Fibroblast of gingiva (primary cell): Measurements from ENCODE around the gene ELOF1.
"Not testable (repeated sequence)": the region's sequence is repeated elsewhere in the genome, so short reads cannot be mapped to it uniquely, and the experiment has no call there.

Experiments used
- DNase-seq: peaks from one replicate; pipeline ENCODE4 v3.0.0-alpha.2; 2011; ENCODE audit warnings: low read depth

The ELOF1 gene

DNA sequence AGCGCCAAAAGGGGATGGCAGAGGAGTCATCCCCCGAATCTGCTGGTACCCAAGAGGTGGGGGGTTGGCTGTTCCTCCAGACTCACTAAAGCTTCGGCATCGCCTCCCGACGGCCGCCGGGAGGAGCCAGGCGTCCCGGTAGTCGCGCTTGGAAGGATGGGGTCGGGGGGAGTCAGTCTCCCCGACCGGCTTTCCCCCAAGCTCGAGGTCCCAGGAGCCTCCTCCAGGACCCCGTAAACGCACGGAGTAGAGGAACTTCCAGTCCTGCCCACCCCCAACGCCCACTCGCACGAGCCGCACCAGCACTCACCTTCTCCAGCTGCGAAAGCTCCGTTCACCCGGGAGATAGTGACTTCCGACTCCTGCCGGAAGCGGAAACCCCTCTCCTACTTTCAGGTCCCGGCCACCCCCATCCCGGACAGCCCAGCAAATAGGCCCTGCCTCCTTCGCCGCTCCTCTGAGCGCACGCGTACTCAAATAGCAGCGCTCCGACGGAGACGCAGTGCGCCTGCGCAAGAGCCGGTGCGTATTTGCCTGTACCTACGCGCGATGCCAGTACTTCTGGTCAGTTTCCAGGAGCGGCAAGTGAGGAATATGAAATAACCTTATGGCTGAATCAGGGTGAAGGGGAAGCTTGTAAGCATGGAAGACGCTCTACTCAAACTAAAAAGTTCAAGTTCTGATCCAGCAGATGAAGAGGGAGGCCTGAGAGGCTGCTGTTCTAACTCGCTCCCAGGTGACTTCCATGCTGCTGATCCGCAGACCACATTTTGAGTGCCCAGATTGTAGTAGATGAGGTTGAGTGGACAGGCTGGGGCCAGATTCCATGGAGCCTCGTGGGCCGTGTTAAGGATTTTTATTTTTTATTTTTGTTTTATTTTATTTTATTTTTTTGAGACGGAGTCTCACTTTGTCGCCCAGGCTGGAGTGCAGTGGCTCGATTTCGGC lies at the start of gene ELOF1:
Gene ELOF1, minus strand, starts transcription at position 350 of the 948 bp plus-strand sequence. CDS start 4,883 bp downstream, outside the sequence.
- DNase-seq: peak; percentile 96

DNA sequence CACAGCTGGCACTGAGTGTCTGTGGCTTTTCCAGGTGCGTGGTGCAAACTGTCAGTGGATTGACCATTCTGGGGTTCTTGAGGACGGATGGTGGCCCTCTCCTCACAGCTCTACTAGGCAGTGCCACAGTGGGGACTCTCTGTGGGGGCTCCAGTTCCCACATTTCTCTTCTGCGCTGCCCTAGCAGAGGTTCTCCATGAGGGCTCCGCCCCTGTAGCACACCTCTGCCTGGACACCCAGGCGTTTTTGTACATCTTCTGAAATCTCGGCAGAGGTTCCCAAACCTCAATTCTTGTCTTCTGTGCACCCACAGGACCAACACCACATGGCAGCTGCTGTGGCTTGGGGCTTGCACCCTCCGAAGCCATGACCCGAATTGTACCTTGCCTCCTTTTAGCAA lies 47.5 kb upstream of the ELOF1 start:
- DNase-seq: no peak

DNA sequence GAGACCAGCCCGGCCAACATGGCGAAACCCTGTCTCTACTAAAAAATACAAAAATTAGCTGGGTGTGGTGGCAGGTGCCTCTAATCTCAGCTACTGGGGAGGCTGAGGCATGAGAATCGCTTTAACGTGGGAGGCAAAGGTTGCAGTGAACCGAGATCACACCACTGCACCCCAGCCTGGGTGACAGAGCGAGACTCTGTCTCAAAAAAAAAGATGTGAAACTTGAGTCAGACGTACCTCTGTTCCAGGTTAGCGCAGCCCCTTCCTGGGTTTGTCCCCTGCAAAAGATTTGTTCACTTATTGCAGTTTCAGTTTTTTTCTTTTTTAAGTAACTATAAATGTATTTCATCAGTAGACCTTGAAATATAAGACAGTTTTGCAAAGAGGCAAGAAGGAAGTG lies 40.7 kb upstream of the ELOF1 start:
- DNase-seq: not testable (repeated sequence)

DNA sequence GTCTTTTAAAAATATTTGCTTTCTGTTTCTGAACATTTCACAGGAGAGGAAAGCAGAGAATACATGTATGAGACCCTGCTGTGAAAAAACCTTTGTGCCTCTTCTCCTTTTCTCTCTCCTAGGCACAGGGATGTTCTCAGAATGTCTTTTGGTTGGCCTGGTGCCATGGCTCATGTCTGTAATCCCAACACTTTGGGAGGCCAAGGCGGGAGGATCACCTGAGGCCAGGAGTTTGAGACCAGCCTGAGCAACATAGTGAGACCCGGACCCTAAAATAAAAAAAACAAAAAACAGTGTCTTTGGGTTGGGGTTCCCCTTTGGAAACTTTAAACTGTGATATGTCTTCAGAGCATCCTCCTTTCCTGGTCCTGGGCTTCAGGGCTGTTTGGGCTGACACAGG lies 39.7 kb upstream of the ELOF1 start:
- no peak for DNase-seq

DNA sequence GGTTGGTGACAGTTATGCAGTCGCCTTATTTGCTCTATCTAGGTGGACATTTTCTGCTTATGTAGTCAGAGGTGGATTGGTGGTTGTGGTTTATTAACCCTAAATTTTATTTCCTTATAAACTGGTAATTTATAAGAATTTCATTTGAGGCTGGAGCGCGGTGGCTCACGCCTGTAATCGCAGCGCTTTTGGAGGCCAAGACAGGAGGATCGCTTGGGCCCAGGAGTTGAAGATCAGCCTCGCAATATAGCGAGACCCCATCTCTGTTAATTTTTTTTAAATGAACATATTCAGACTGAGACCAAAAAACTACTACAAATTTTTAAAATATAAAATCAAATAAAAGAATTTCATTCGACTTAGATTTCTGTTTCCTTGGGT lies 39.1 kb upstream of the ELOF1 start:
- DNase-seq: no peak

DNA sequence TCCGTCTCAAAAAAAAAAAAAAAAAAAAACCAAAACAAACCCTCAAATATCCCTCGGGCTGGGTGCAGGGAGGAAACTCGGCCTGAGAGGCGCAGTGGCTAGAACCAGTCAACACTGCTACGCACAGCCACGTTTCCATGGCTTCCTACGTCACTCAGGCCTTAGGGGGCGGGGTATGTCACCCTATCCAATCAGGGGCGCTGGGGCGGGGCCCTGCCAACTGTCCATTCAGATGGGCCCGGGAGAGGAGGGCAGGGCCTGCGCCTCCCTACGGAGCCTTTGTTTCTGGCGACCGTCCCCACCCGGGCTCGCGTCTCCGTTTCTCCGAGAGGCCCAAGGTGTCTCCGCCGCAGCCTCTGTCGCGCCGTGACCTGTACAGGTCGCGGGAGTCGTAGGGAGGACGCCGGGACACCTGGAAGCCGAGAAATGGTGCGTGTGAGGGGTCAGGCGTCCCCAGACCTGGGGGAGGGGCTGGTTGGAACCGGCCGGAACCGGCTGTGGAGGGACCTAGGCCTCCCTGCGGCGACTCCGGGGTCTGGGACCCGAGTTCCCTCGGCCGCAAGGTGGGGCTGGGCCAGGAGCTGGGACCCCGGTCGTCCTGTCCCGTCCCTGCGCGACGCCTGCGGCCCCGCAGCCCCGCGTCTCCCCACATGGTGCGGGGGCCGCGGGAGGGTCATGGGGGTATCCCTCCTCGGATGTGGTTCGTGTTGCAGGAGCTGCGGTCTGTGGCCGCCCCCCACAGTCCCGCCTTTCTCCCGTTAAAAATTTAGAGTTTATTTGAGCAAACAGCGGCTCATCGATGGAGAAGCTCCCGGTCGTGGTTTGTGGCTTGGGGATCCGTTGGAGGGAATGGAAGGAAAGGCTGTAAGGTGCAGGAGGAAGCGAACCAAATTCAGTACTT lies 38.4 kb upstream of the ELOF1 start, which contains the start of gene ZNF627:
Gene ZNF627, plus strand, starts transcription at position 282 of the 901 bp plus-strand sequence. Its CDS starts 145 bp downstream, at position 427.
- peak; percentile 97 for DNase-seq

DNA sequence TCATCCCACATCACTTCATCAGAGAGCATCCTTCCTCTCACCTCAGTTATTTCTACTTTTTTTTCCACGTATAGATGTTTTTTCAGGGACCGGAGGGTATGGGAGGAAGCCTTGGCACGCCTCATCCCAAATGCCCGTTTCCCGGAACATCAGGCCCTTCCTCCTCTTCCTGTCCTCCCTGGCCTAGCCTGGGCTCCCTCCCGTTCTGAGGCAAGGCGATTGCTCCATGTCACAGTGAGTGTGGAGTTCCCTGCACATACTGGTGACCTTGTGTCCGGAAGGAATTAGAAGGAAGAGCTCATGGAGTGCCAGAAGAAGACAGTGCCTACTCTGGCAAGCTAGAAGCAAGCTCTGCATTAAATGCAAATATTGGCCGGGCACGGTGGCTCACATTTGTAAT lies 37.1 kb upstream of the ELOF1 start:
- no peak for DNase-seq

DNA sequence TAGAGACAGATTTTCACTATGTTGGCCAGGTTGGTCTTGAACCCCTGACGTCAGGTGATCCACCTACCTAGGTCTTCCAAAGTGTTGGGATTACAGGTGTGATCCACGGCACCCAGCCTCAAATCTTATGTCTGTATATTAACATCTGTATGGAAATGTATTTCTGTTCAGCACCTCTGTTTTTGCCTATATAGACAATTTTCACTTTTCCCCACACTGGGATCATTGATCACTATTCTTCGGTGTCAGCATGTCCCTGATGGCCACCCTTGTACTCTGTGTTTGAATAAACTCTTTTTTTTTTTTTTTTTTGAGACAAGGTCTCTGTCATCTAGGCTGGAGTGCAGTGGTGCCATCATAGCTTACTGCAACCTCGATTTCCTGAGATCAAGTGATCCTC lies 35.1 kb upstream of the ELOF1 start:
- no peak for DNase-seq

DNA sequence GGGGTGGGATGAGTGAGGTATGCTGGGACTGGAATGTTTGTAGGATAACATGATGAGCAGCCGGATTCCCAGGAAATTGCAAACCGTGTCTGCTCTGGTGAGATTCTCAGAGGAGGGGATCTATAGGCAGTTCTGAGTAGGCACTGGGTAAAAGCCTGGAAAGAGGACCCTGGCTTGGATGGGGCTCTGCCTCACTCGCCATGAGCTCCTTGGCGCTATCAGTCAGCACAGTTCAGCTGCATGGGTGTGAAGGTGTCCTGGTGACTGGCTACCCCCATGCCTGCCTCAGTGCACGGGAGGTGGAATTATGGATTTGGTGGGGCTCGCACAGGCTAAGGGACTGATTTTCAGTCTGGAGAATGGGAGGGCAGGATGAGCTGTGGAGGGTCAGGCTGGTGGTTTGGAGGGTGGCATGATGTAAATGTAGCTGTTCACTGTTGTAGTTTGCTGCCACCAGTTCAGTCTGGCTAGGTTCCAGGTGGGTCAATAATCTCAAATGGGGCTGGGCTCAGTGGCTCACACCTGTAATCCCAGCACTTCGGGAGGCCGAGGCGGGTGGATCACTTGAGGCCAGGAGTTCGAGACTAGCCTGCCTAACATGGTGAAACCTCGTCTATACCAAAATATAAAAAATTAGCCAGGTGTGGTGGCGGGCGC lies 29.1 kb upstream of the ELOF1 start:
- no peak for DNase-seq

DNA sequence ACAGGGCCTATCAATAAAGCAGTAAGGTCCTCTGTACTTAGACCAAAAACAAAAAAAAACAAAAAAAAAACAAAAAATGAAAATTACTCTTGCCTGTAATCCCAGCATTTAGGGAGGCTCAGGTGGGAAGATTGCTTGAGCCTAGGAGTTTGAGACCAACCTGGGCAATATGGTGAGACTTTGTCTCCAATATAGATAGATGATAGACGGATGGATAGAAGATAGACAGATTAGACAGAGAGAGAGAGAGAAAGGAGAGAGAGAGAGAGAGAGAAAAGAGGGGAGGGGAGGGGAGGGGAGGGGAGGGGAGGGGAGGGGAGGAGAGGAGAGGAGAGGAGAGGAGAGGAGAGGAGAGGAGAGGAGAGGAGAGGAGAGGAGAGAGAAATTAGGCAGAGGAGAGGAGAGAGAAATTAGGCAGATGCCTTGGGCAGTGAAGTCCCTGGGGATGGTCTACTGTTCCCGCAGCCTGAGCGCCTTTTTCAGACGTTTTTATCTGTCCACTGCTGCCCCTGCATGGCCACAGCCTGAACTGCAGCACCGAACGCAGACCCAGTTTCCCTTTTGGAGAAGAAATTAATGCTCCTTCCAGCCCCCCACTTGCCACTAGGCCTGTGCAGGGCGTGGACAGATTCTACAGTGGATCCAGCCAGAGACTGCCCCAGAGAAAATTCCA lies 28.4 kb upstream of the ELOF1 start:
- peak; percentile 62 for DNase-seq

DNA sequence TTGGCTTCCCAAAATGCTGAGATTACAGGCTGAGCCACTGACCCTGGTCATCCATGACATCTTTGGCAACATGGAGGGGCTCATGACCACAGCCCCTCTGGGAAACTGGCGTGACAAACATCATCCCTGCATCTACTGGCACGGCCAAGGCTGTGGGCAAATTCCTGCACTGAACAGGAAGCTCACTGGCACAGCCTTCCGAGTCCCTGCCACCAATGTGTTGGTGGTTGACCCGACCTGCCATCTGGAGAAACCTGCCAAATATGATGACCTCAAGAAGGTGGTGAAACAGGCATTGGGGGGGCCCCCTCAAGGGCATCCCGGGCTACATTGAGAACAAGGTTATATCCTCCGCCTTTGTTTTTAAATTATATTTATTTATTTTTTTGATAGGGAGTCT lies 27.3 kb upstream of the ELOF1 start:
- DNase-seq: no peak

DNA sequence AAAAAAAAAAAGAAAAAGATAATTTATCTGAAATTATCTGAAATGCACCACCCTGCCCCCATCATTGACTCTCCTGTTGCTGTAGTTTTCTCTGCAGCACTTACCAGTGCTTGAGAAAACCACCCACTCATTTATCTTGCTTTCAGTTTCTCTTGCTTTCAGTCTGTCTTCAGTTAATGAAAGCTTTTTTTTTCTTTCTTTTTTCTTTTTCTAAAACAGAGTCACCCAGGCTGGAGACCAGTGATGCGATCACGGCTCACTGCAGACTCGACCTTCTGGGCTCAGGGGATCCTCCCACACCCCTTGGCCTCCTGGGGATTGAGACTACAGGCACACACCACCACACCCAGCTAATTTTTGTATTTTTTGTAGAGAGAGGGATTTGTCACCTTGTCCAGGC lies 22.7 kb upstream of the ELOF1 start:
- no peak for DNase-seq

DNA sequence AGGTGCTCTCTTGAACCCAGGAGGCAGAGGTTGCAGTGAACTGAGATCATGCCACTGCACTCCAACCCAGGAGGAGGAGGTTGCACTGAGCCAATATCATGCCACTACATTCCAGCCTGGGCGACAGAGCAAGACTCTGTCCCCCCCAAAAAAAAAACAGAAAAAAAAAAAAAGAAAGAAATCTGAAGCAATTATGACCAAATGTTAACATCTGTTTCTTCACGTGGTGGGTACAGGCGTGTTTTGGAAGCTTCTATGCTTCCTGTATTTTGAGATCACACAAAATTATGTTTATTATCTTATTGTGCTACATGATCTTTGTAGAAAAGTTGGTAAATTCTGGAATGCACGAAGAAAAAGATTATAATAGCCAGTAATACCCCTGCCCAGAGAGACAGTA lies 21.1 kb upstream of the ELOF1 start:
- no peak for DNase-seq

DNA sequence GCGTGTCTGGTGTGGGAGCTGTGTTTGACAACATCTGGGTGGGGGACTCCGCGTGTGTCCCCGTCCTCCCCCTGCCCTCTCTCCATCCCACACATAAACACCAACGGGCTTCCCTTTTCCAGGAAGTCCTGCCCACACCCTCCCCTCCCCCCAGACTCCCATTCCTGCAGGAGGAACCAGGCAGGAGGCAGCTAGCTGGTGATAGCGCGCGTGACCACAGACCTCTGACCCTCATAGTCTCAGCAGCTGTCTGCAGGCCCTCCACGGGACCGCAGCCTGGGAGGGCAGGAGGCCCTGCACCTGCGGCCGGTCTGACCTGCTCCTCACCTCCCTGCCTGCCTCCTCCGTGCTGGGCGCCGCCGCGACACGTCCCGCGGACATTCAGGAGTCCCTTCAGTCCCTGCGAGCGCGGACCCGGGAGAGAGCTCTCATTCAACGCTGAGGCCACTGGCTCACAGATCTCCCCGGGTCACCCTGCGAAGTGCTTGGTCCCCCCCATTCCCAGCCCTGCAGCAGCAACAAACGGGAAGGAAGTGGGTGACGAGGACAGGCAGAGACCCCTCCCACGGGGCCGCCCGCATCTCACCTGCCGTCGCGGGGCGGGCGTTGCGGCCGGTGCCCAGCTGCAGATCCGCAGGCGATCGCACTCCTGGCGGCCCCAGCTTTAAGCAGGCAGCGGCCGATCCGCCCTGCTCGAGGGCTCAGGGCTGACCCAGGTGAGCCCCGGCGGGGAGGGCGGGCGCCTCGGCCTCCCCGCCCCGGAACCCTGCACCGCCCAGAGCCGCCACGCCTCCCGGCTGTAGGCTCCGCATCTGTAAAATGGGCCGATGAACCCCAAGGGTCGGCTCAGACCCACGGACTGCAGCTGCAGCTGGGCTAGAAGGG lies 19.5 kb upstream of the ELOF1 start:
- no peak for DNase-seq

DNA sequence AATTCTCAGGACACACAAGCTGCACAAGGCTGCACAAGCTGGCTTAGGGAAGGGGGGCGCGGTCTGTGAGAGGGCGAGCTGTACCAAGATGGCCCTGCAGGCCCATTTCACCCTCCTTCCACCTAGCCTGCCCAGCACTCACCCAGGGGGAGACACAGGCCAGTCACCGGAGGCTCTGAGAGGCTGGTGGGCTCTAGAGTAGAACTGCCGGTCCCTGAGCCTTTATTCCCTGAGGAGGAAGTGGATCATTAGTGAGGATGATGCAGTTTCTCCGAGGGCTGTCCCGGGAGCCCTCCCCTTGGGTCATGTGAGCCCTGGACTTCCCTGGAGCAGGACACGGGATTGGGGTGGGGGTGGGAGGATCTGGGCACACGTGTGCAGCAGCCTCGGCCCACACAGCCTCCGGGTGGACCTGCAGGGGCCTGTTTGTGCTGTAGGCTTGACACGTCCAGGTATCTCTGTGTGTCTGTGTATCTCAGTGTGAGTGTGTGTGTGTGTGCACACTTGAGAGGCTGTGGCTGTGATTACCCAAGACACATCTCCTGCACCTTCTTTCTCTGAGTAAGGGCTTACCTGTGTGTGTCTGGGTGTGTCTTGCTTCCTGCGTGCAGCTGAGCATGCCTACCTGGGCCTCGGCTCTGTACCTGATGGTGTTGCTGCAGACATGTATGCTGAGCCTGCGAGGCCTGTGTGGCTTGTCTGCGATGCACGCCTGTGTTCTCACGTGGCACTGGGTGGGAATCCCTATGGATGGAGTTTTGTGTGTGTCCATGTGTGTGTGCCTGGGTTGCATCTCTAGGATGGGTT lies 18.6 kb upstream of the ELOF1 start, which contains the start of gene ACP5:
Gene ACP5, minus strand, starts transcription at position 195 of the 807 bp plus-strand sequence. CDS start 328 bp downstream, outside the sequence.
- DNase-seq: no peak

DNA sequence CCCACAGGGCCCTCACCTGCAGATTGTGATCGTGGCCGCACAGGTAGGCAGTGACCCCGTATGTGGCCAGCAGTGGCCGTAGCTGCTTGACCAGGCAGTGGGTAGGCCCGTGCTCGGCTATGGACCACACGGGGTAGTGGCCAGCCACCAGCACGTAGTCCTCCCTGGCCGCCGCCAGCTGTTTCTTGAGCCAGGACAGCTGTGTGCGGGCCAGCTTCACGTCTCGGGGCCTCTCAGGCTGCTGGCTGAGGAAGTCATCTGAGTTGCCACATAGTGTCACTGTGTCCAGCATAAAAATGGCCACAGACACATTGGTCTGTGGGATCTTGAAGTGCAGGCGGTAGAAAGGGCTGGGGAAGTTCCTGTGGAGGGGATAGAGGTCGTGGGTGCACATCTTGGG lies 17.2 kb upstream of the ELOF1 start:
- DNase-seq: no peak

DNA sequence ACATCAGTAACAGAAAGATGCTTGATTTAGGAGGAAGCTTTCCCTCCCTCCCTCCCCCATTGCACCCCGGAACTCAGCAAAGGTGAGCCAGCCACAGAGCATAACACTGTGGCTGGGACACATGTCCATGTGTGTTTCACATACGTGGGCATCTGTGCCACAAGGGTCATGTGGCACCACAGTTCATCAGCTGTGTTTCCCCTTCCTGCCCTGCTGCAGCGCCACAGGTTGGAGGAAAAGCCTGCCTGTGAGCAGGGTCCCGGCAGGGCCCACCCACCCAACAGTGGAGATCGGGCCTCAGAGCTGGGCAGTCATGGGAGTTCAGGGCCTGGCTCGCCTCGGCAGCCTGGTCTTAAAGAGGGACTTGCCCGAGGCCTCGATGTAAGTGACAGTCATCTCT lies 15.7 kb upstream of the ELOF1 start:
- DNase-seq: no peak

DNA sequence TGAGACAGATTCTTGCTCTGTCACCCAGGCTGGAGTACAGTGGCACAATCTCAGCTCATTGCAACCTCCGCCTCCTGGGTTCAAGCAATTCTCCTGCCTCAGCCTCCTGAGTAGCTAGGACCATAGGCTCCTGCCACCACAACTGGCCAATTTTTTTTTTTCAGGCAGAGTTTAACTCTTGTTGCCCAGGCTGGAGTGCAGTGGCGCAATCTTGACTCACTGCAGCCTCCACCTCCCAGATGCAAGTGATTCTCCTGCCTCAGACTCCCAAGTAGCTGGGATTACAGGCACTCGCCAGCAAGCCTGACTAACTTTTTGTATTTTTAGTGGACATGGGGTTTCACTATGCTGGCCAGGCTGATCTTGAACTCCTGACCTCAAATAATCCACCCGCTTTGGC lies 14.7 kb upstream of the ELOF1 start:
- DNase-seq: not testable (repeated sequence)

DNA sequence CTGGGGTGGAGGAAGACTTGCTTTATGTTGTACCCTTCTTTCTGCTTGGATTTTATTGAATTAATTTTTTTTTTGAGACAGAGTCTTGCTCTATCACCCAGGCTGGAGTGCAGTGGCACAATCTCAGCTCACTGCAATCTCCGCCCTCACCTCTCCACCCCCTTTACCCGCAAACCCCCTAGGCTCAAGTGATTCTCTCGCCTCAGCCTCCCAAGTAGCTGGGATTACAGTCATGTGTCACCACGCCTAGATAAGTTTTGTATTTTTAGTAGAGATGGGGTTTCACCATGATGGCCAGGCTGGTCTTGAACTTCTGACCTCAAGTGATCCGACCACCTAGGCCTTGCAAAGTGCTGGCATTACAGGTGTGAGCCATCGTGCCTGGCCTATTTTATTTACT lies 14.3 kb upstream of the ELOF1 start:
- DNase-seq: not testable (repeated sequence)

DNA sequence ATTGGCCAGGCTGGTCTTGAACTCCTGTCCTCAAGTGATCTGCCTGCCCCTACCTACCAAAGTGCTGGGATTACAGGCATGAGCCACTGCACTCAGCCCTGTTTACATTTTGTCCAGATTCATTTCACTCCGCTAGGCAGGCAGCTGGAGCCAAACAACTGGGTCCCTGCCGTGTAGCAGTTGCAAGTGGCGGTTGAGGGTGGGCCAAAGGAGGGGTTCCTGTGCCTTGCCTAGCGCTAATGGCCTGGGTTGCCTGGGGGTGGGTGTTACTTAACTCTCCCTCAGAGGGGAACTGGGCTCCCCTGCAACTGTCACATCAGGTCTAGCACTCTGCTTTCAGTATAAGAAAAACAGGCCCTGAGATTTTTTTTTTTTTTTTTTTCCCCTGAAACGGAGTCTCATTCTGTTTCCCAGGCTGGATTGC lies 11.0 kb upstream of the ELOF1 start:
- no peak for DNase-seq
